DND-41 (cell line): Measurements from ENCODE around the gene SUZ12.

Experiments used
- ATAC-seq: fragments of 200-7000 bp; cut with Tn5 transposase; 3 replicates; pipeline ENCODE4 v1.9.1; 2021; ENCODE audit warnings: low read depth; ENCODE audit not compliant: insufficient read depth
- DNase-seq: peaks from one replicate; pipeline ENCODE4 v3.0.0-alpha.2; 2020
- H2AFZ ChIP-seq: 2 replicates; pipeline ENCODE4 v1.6.0; 2012; ENCODE audit warnings: low read depth, low read length
- H3K27ac ChIP-seq: 2 replicates; pipeline ENCODE4 v1.5.1; 2012; ENCODE audit warnings: low read length, inconsistent platforms
- H3K27me3 ChIP-seq: fragments of 200-600 bp; sonication (generic); 2 replicates; pipeline ENCODE4 v1.6.0; 2012; ENCODE audit warnings: low read length, mild to moderate bottlenecking, inconsistent platforms; ENCODE audit not compliant: insufficient read depth, poor library complexity
- H3K36me3 ChIP-seq: 2 replicates; pipeline ENCODE4 v1.5.1; 2012; ENCODE audit warnings: low read length, inconsistent platforms; ENCODE audit not compliant: insufficient read depth
- H3K4me1 ChIP-seq: 2 replicates; pipeline ENCODE4 v1.5.1; 2012; ENCODE audit warnings: mild to moderate bottlenecking, low read length; ENCODE audit not compliant: insufficient read depth
- H3K4me2 ChIP-seq: 2 replicates; pipeline ENCODE4 v1.6.0; 2012; ENCODE audit warnings: mild to moderate bottlenecking, moderate library complexity, low read length, inconsistent platforms; ENCODE audit not compliant: insufficient read depth
- H3K4me3 ChIP-seq, 2 experiments: fragments of 200-600 bp in 1 of 2; shearing (Covaris generic) in 1 of 2; 2 replicates each; pipeline ENCODE4 v1.5.1; 2012 to 2016; ENCODE audit warnings: inconsistent platforms in 2 of 2, low read length in 2 of 2, mild to moderate bottlenecking in 2 of 2, low read depth in 1 of 2, moderate library complexity in 1 of 2
- H3K79me2 ChIP-seq: 2 replicates; pipeline ENCODE4 v1.6.0; 2012; ENCODE audit warnings: low read length, inconsistent platforms; ENCODE audit not compliant: insufficient read depth
- H3K9ac ChIP-seq: 2 replicates; pipeline ENCODE4 v1.6.0; 2012; ENCODE audit warnings: low read depth, mild to moderate bottlenecking, inconsistent platforms, low read length, moderate library complexity
- H3K9me3 ChIP-seq: 2 replicates; pipeline ENCODE4 v1.5.1; 2012; ENCODE audit warnings: low read length, moderate library complexity, mild to moderate bottlenecking, inconsistent platforms; ENCODE audit not compliant: insufficient read depth, severe bottlenecking
- H4K20me1 ChIP-seq: 2 replicates; pipeline ENCODE4 v1.6.0; 2012; ENCODE audit warnings: low read length; ENCODE audit not compliant: insufficient read depth
- EZH2 ChIP-seq: IDR thresholded peaks from 3 replicates; pipeline ENCODE4 v1.6.1; 2012; ENCODE audit warnings: borderline replicate concordance, low read depth, mild to moderate bottlenecking, moderate library complexity, low read length, inconsistent platforms; ENCODE audit not compliant: severe bottlenecking
- TF ChIP-seq, protein P1 (sequence below): IDR thresholded peaks from 2 replicates; pipeline ENCODE4 v1.5.1; 2012; ENCODE audit warnings: borderline replicate concordance, low read length, moderate library complexity, mild to moderate bottlenecking; ENCODE audit not compliant: poor library complexity, severe bottlenecking; ENCODE audit errors: extremely low read depth

The SUZ12 gene

GRCh38 chr17:32009262-32009542 is 72.4 kb downstream of the SUZ12 start:
- H3K9ac ChIP-seq, result peak overlapping the region; percentile 88
- peak overlapping the region; percentile 88 for H3K4me2 ChIP-seq
- no peaks in the 10 kb centered on the region for H3K9me3 ChIP-seq
- peak overlapping the region; percentile 57 to 76; a peak in 3 of 4 replicates for H3K4me3 ChIP-seq
- no peak for TF ChIP-seq EZH2
- TF ChIP-seq, protein P1, sequence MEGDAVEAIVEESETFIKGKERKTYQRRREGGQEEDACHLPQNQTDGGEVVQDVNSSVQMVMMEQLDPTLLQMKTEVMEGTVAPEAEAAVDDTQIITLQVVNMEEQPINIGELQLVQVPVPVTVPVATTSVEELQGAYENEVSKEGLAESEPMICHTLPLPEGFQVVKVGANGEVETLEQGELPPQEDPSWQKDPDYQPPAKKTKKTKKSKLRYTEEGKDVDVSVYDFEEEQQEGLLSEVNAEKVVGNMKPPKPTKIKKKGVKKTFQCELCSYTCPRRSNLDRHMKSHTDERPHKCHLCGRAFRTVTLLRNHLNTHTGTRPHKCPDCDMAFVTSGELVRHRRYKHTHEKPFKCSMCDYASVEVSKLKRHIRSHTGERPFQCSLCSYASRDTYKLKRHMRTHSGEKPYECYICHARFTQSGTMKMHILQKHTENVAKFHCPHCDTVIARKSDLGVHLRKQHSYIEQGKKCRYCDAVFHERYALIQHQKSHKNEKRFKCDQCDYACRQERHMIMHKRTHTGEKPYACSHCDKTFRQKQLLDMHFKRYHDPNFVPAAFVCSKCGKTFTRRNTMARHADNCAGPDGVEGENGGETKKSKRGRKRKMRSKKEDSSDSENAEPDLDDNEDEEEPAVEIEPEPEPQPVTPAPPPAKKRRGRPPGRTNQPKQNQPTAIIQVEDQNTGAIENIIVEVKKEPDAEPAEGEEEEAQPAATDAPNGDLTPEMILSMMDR, result no peak
- H4K20me1 ChIP-seq, result no peaks in the 10 kb centered on the region; the same call in 1 of the 2 replicates
- DNase-seq, result no peak
- H3K27ac ChIP-seq, result no peak overlapping the region
- no peaks in the 10 kb centered on the region; the same call in 1 of the 2 replicates for H3K36me3 ChIP-seq
- H2AFZ ChIP-seq, result no peak overlapping the region
- H3K79me2 ChIP-seq, result peaks cover 69% of the 10 kb centered on the region
- H3K27me3 ChIP-seq, result no peaks in the 10 kb centered on the region
- peaks cover 42% of the 10 kb centered on the region for H3K4me1 ChIP-seq
- ATAC-seq, result no peak

- peak overlapping the region; percentile 88; the same call in 1 of the 2 replicates for H3K4me2 ChIP-seq
- no peaks in the 10 kb centered on the region; the same call in 1 of the 2 replicates for H3K36me3 ChIP-seq
- no peak overlapping the region for H3K9ac ChIP-seq
- peaks cover 42% of the 10 kb centered on the region for H3K4me1 ChIP-seq
- ATAC-seq, result no peak
- no peaks in the 10 kb centered on the region; the same call in 1 of the 2 replicates for H4K20me1 ChIP-seq
- no peaks in the 10 kb centered on the region for H3K27me3 ChIP-seq
- H3K9me3 ChIP-seq, result no peaks in the 10 kb centered on the region
- H3K27ac ChIP-seq, result no peak overlapping the region
- H3K4me3 ChIP-seq, result peak overlapping the region in 1 of 2 experiments; percentile 76; a peak in 1 of 4 replicates
- TF ChIP-seq, protein P1, result no peak
- no peak for TF ChIP-seq EZH2
- no peak overlapping the region for H2AFZ ChIP-seq
- DNase-seq, result no peak
- H3K79me2 ChIP-seq, result peaks cover 78% of the 10 kb centered on the region
These were observed 73.3 kb downstream of the SUZ12 start for GRCh38 chr17:32010114-32010513.

GRCh38 chr17:32015245-32016013 is 78.6 kb downstream of the SUZ12 start:
- no peak overlapping the region for H3K4me3 ChIP-seq
- peaks cover 8% of the 10 kb centered on the region for H4K20me1 ChIP-seq
- no peaks in the 10 kb centered on the region for H3K27me3 ChIP-seq
- TF ChIP-seq, protein P1, result no peak
- TF ChIP-seq EZH2, result no peak
- DNase-seq (no peak), ATAC-seq (no peak)
- no peak overlapping the region for H2AFZ ChIP-seq
- H3K79me2 ChIP-seq, result peaks cover 90% of the 10 kb centered on the region
- H3K4me2 ChIP-seq, result no peak overlapping the region
- no peak overlapping the region for H3K27ac ChIP-seq
- no peak overlapping the region for H3K9ac ChIP-seq
- no peaks in the 10 kb centered on the region for H3K9me3 ChIP-seq
- H3K36me3 ChIP-seq, result peaks cover 29% of the 10 kb centered on the region
- H3K4me1 ChIP-seq, result peaks cover 15% of the 10 kb centered on the region
